GM23248 (cell line): ENCODE measurements around the gene COL18A1. TPM values are rescaled to one million over a fixed set of nuclear protein-coding genes. Genes with fewer than 3 reads are reported as not detected.

Experiments
- DNase-seq: peaks from one replicate; pipeline ENCODE4 v3.0.0-alpha.2; 2015
- H2AFZ ChIP-seq: fragments of 200-600 bp; sonication (generic); 2 replicates; pipeline ENCODE4 v1.6.1; 2016; ENCODE audit warnings: antibody characterized with exemption
- H3F3A ChIP-seq: fragments of 200-600 bp; sonication (generic); 2 replicates; pipeline ENCODE4 v1.6.1; 2016; ENCODE audit warnings: mild to moderate bottlenecking, antibody characterized with exemption, mixed run types; ENCODE audit not compliant: insufficient read depth
- H3K27ac ChIP-seq: fragments of 200-600 bp; sonication (generic); 2 replicates; pipeline ENCODE4 v1.5.1; 2016; ENCODE audit warnings: mild to moderate bottlenecking
- H3K27me3 ChIP-seq: fragments of 200-600 bp; sonication (generic); replicated peaks from 2 replicates; pipeline ENCODE4 v1.6.1; 2016; ENCODE audit warnings: mild to moderate bottlenecking; ENCODE audit not compliant: insufficient read depth
- H3K36me3 ChIP-seq: fragments of 200-600 bp; sonication (generic); 2 replicates; pipeline ENCODE4 v1.6.1; 2016; ENCODE audit warnings: low read depth, mild to moderate bottlenecking
- H3K4me1 ChIP-seq: fragments of 200-600 bp; sonication (generic); 2 replicates; pipeline ENCODE4 v1.6.1; 2016; ENCODE audit warnings: mild to moderate bottlenecking; ENCODE audit not compliant: insufficient read depth
- H3K4me2 ChIP-seq: fragments of 200-600 bp; sonication (generic); one replicate; pipeline ENCODE4 v1.6.1; 2016; ENCODE audit warnings: mild to moderate bottlenecking; ENCODE audit not compliant: unreplicated experiment
- H3K4me3 ChIP-seq: fragments of 200-600 bp; sonication (generic); 2 replicates; pipeline ENCODE4 v1.5.1; 2016; ENCODE audit warnings: mild to moderate bottlenecking
- H3K79me2 ChIP-seq: fragments of 200-600 bp; sonication (generic); 2 replicates; pipeline ENCODE4 v1.6.1; 2016; ENCODE audit warnings: mild to moderate bottlenecking; ENCODE audit not compliant: insufficient read depth
- H3K9ac ChIP-seq: fragments of 200-600 bp; sonication (generic); 2 replicates; pipeline ENCODE4 v1.6.1; 2016; ENCODE audit warnings: mild to moderate bottlenecking
- H3K9me2 ChIP-seq: fragments of 200-600 bp; sonication (generic); 2 replicates; pipeline ENCODE4 v1.6.1; 2016; ENCODE audit warnings: mixed run types, mild to moderate bottlenecking, moderate library complexity; ENCODE audit not compliant: insufficient read depth
- H3K9me3 ChIP-seq: fragments of 200-600 bp; sonication (generic); one replicate; pipeline ENCODE4 v1.6.1; 2017; ENCODE audit warnings: low read depth
- H4K20me1 ChIP-seq: fragments of 200-600 bp; sonication (generic); 2 replicates; pipeline ENCODE4 v1.6.0; 2016; ENCODE audit not compliant: insufficient read depth
- EZH2 ChIP-seq: fragments of 200-600 bp; sonication (generic); IDR thresholded peaks from 2 replicates; pipeline ENCODE4 v1.6.1; 2018; ENCODE audit warnings: antibody characterized with exemption, mild to moderate bottlenecking; ENCODE audit not compliant: insufficient read depth, poor library complexity, severe bottlenecking
- EZH2phosphoT487 ChIP-seq: fragments of 200-600 bp; sonication (generic); IDR thresholded peaks from 2 replicates; pipeline ENCODE4 v1.6.1; 2018; ENCODE audit warnings: antibody characterized with exemption, moderate library complexity, mild to moderate bottlenecking, low read depth; ENCODE audit not compliant: insufficient read depth
- WGBS, 2 experiments: methylation state at CpG; one replicate each; pipeline ENCODE4 v1.1.6; 2015 to 2017; ENCODE audit warnings: low lambda C conversion rate in 2 of 2, low coverage in 1 of 2; ENCODE audit errors: missing lambda C conversion rate in 2 of 2; 5-methylcytosine and 5-hydroxymethylcytosine counted together
- in situ Hi-C: fragments of 300-500 bp; cut with MboI; formaldehyde crosslinking; loops from 2 replicates; pipeline ENCODE4 v1.15.0; 2020
- polyA plus RNA-seq: library from polyadenylated mRNA; unstranded; fragments of >200 nt; fragmentation: Nextera tagmentation; extraction: Ambion mirVana; gene quantifications from 2 replicates; pipeline ENCODE4 v1.2.1, GENCODE V29; 2016
- total RNA-seq: library from RNA; depleted of rRNA; stranded (reverse); fragments of >200 nt; shearing (Covaris generic); gene quantifications from 2 replicates; pipeline ENCODE4 v1.2.3, GENCODE V29; 2014

Gene COL18A1
- total and polyA plus RNA-seq, 2 experiments from 2014 or later: 1.7 to 30.5 TPM

- H3K9me3 ChIP-seq: no peaks in the 10 kb centered on the region
- no peak overlapping the region for H3K27ac ChIP-seq
- H3K4me2 ChIP-seq: no peak overlapping the region
- H3K36me3 ChIP-seq: no peaks in the 10 kb centered on the region
- H3K79me2 ChIP-seq: no peaks in the 10 kb centered on the region
- H3K9ac ChIP-seq: no peak overlapping the region
- no peak overlapping the region for H3K4me3 ChIP-seq
- DNase-seq: no peak
- H2AFZ ChIP-seq: peak overlapping the region; percentile 78; the same call in 1 of the 2 replicates
- 63 to 66% methylated on average over 12 of the region's 12 CpGs for WGBS, 2 experiments
- peaks cover 4% of the 10 kb centered on the region; the same call in 1 of the 2 replicates for H3F3A ChIP-seq
- H3K9me2 ChIP-seq: no peaks in the 10 kb centered on the region
- no peaks in the 10 kb centered on the region for H4K20me1 ChIP-seq
- H3K4me1 ChIP-seq: no peaks in the 10 kb centered on the region
- no peak for TF ChIP-seq EZH2
- TF ChIP-seq EZH2phosphoT487: no peak
- in situ Hi-C loops: no loop called here
- H3K27me3 ChIP-seq: no peaks in the 10 kb centered on the region; the same call in 1 of the 2 replicates
Measured at GRCh38 chr21:45556302-45556644, 151.3 kb downstream of the COL18A1 start.

GRCh38 chr21:45556645-45557615 is 152.0 kb downstream of the COL18A1 start:
- H3K9me3 ChIP-seq: no peaks in the 10 kb centered on the region
- no peak overlapping the region for H3K4me2 ChIP-seq
- H4K20me1 ChIP-seq: no peaks in the 10 kb centered on the region
- WGBS, 2 experiments: 80% methylated on average over 32 to 33 of the region's 33 CpGs
- no peaks in the 10 kb centered on the region for H3K36me3 ChIP-seq
- H3K9ac ChIP-seq: no peak overlapping the region
- no peaks in the 10 kb centered on the region for H3K4me1 ChIP-seq
- peak; percentile 44 for DNase-seq
- no peak overlapping the region for H3K4me3 ChIP-seq
- H3K27me3 ChIP-seq: no peaks in the 10 kb centered on the region; the same call in none of the 2 replicates
- no peaks in the 10 kb centered on the region for H3F3A ChIP-seq
- no peak overlapping the region for H3K27ac ChIP-seq
- H2AFZ ChIP-seq: no peak overlapping the region
- in situ Hi-C loops: no loop called here
- no peak for TF ChIP-seq EZH2phosphoT487
- TF ChIP-seq EZH2: no peak
- no peaks in the 10 kb centered on the region for H3K9me2 ChIP-seq
- H3K79me2 ChIP-seq: no peaks in the 10 kb centered on the region

- peaks cover 7% of the 10 kb centered on the region for H3K27me3 ChIP-seq
- TF ChIP-seq EZH2: no peak
- no peak for TF ChIP-seq EZH2phosphoT487
- H3K9me2 ChIP-seq: no peaks in the 10 kb centered on the region
- no peaks in the 10 kb centered on the region for H3K4me1 ChIP-seq
- no peak overlapping the region for H3K4me3 ChIP-seq
- H3F3A ChIP-seq: no peaks in the 10 kb centered on the region
- H3K9me3 ChIP-seq: no peaks in the 10 kb centered on the region
- no peak overlapping the region for H2AFZ ChIP-seq
- H3K79me2 ChIP-seq: no peaks in the 10 kb centered on the region
- no peaks in the 10 kb centered on the region for H3K36me3 ChIP-seq
- no peak overlapping the region for H3K9ac ChIP-seq
- in situ Hi-C loops: no loop called here
- no peaks in the 10 kb centered on the region for H4K20me1 ChIP-seq
- H3K27ac ChIP-seq: no peak overlapping the region
- WGBS, 2 experiments: 83 to 87% methylated on average over 14 of the region's 14 CpGs
- H3K4me2 ChIP-seq: no peak overlapping the region
- DNase-seq: no peak
Measured at GRCh38 chr21:45557616-45558043, 152.7 kb downstream of the COL18A1 start.

- Histone ChIP-seq H4K20me1 (no peaks in the 10 kb centered on the region), H2AFZ (no peak overlapping the region), H3K9me3 (no peaks in the 10 kb centered on the region), H3K4me3 (no peak overlapping the region), H3K9me2 (no peaks in the 10 kb centered on the region), H3K4me2 (no peak overlapping the region), H3K9ac (no peak overlapping the region), H3K27me3 (peaks cover 11% of the 10 kb centered on the region), H3K36me3 (no peaks in the 10 kb centered on the region), H3K4me1 (no peaks in the 10 kb centered on the region), H3F3A (no peaks in the 10 kb centered on the region), H3K27ac (no peak overlapping the region), H3K79me2 (no peaks in the 10 kb centered on the region)
- no peak for TF ChIP-seq EZH2phosphoT487
- no peak for TF ChIP-seq EZH2
- DNase-seq: no peak
- in situ Hi-C loops: no loop called here
- WGBS, 2 experiments: 80 to 83% methylated on average over 23 to 26 of the region's 26 CpGs
Measured at GRCh38 chr21:45558044-45558721, 153.2 kb downstream of the COL18A1 start.
